Transverse colon (tissue), 4 donors: ENCODE results near the gene VAMP8.
A peak's percentile ranks its signal among the peaks of the same experiment; 100 is the strongest.

Experiments
- CTCF ChIP-seq, 5 experiments: fragments of 200-600 bp in 3 of 5; fragments of 450-650 bp in 2 of 5; sonication (generic) in 3 of 5; IDR thresholded peaks; 1 replicate in 2 of 5; 2 replicates in 3 of 5; pipeline ENCODE4 v1.5.1; 2016 to 2017; ENCODE audit warnings: antibody characterized with exemption in 5 of 5, inconsistent platforms in 3 of 5, mild to moderate bottlenecking in 2 of 5, moderate library complexity in 1 of 5
- POLR2A ChIP-seq: fragments of 450-650 bp; IDR thresholded peaks from one replicate; pipeline ENCODE4 v1.6.1; 2016; ENCODE audit warnings: antibody characterized with exemption, mild to moderate bottlenecking, moderate library complexity
- POLR2AphosphoS5 ChIP-seq, 3 donors: sonication (generic); formaldehyde crosslinking; IDR thresholded peaks; one replicate each; pipeline ENCODE4 v1.6.1; 2016; ENCODE audit warnings: antibody characterized with exemption in 3 of 3

GRCh38 chr2:85537600-85538506, 39.5 kb upstream of the VAMP8 start:
- TF ChIP-seq CTCF (IDR thresholded peaks at IDR 0.05) (no peak), POLR2A (peak; percentile 4), POLR2AphosphoS5 (IDR thresholded peaks at IDR 0.05) (peak; percentile 8 to 63 (median 60))
